Prostate gland (tissue), 2 donors: ENCODE measurements around the gene PLCG1. TPM values are rescaled to one million over a fixed set of nuclear protein-coding genes. Genes with fewer than 3 reads are reported as not detected.

Experiments
- DNase-seq: peaks from one replicate; pipeline ENCODE4 v3.0.0-alpha.2; 2019; ENCODE audit warnings: low spot score
- H3K27ac ChIP-seq, 2 donors: fragments of 200-600 bp; sonication (generic); 2 replicates each; pipeline ENCODE4 v1.5.1; 2017 to 2019
- H3K27me3 ChIP-seq: fragments of 200-600 bp; sonication (generic); replicated peaks from 2 replicates; pipeline ENCODE4 v1.5.1; 2019; ENCODE audit not compliant: insufficient read depth
- H3K36me3 ChIP-seq, 2 donors: fragments of 200-600 bp; sonication (generic); 1 replicate in 1 of 2; 2 replicates in 1 of 2; pipeline versions ENCODE4 v1.5.1 to v1.8.1; 2017 to 2019
- H3K4me1 ChIP-seq: fragments of 200-600 bp; sonication (generic); replicated peaks from 2 replicates; pipeline ENCODE4 v1.5.1; 2019
- H3K4me3 ChIP-seq, 2 donors: fragments of 200-600 bp; sonication (generic); 2 replicates each; pipeline ENCODE4 v1.5.1; 2017 to 2019
- H3K9me3 ChIP-seq: fragments of 200-600 bp; sonication (generic); 2 replicates; pipeline ENCODE4 v1.5.1; 2017
- CTCF ChIP-seq, 4 experiments: fragments of 200-600 bp in 2 of 4; fragments of 450-650 bp in 2 of 4; sonication (generic) in 2 of 4; IDR thresholded peaks; 1 replicate in 3 of 4; 2 replicates in 1 of 4; pipeline ENCODE4 v1.5.1; 2016 to 2019; ENCODE audit warnings: antibody characterized with exemption in 4 of 4, mild to moderate bottlenecking in 2 of 4, moderate library complexity in 2 of 4
- POLR2A ChIP-seq: fragments of 450-650 bp; IDR thresholded peaks from one replicate; pipeline ENCODE4 v1.6.1; 2016; ENCODE audit warnings: antibody characterized with exemption, mild to moderate bottlenecking
- POLR2AphosphoS5 ChIP-seq: sonication (generic); formaldehyde crosslinking; IDR thresholded peaks from one replicate; pipeline ENCODE4 v1.6.1; 2017; ENCODE audit warnings: antibody characterized with exemption
- WGBS: methylation state at CpG from one replicate; pipeline ENCODE4 v1.1.5; 2018; 5-methylcytosine and 5-hydroxymethylcytosine counted together
- intact Hi-C: fragments of 100-400 bp; cut with DNase I; formaldehyde crosslinking; loops from one replicate; pipeline ENCODE4 v1.14.2; 2022
- total RNA-seq, 2 donors: library from RNA; depleted of rRNA; stranded (reverse); fragments of >200 nt; gene quantifications; one replicate each; pipeline ENCODE4 v1.1.0, GENCODE V29; 2016

PLCG1 gene
- total RNA-seq, 2 donors from 2014 or later: 67.9 to 129 TPM

- H3K4me1 ChIP-seq: peaks cover 6% of the 10 kb centered on the region
- intact Hi-C loops: no loop called here
- no peak overlapping the region for H3K27ac ChIP-seq
- DNase-seq: no peak
- no peaks in the 10 kb centered on the region for H3K27me3 ChIP-seq
- TF ChIP-seq CTCF (IDR thresholded peaks at IDR 0.05): no peak
- TF ChIP-seq POLR2AphosphoS5: no peak
- H3K36me3 ChIP-seq: no peaks in the 10 kb centered on the region
- H3K9me3 ChIP-seq: no peaks in the 10 kb centered on the region
- no peak overlapping the region for H3K4me3 ChIP-seq
- WGBS: 60% methylated on average over 3 of the region's 3 CpGs
Measured at GRCh38 chr20:41150664-41151063, 13.3 kb downstream of the PLCG1 start.

GRCh38 chr20:41151134-41151869 lies 14.0 kb downstream of the PLCG1 start:
- intact Hi-C loops: no loop called here
- WGBS: 95% methylated on average over 5 of the region's 5 CpGs
- TF ChIP-seq POLR2A: no peak
- TF ChIP-seq CTCF (IDR thresholded peaks at IDR 0.05): no peak
- TF ChIP-seq POLR2AphosphoS5: no peak
- Histone ChIP-seq H3K9me3 (no peaks in the 10 kb centered on the region), H3K4me3 (no peak overlapping the region), H3K27ac (no peak overlapping the region), H3K36me3 (no peaks in the 10 kb centered on the region), H3K4me1 (peaks cover 2% of the 10 kb centered on the region), H3K27me3 (no peaks in the 10 kb centered on the region)
- no peak for DNase-seq

GRCh38 chr20:41152108-41152757 lies 14.9 kb downstream of the PLCG1 start:
- TF ChIP-seq POLR2AphosphoS5 (no peak), POLR2A (no peak), CTCF (IDR thresholded peaks at IDR 0.05) (no peak)
- no peaks in the 10 kb centered on the region for H3K36me3 ChIP-seq
- H3K27ac ChIP-seq: no peak overlapping the region
- H3K4me1 ChIP-seq: peaks cover 5% of the 10 kb centered on the region
- no peaks in the 10 kb centered on the region for H3K27me3 ChIP-seq
- H3K9me3 ChIP-seq: no peaks in the 10 kb centered on the region
- 45% methylated on average over 5 of the region's 5 CpGs for WGBS
- intact Hi-C loops: no loop called here
- no peak overlapping the region for H3K4me3 ChIP-seq
- DNase-seq: no peak

GRCh38 chr20:41154436-41155176 lies 17.3 kb downstream of the PLCG1 start:
- no peak for TF ChIP-seq POLR2AphosphoS5
- TF ChIP-seq POLR2A: no peak
- TF ChIP-seq CTCF (IDR thresholded peaks at IDR 0.05): no peak
- 55% methylated on average over 8 of the region's 8 CpGs for WGBS
- no peak for DNase-seq
- Histone ChIP-seq H3K9me3 (no peaks in the 10 kb centered on the region), H3K4me3 (no peak overlapping the region), H3K27ac (no peak overlapping the region), H3K4me1 (peaks cover 5% of the 10 kb centered on the region), H3K27me3 (no peaks in the 10 kb centered on the region), H3K36me3 (no peaks in the 10 kb centered on the region)
- intact Hi-C loops: no loop called here
